Activated CD8-positive, alpha-beta memory T cell treated with anti-CD3 and anti-CD28 coated beads, Interleukin-2, amount 50 U/mL, for 24 hours (primary cell): ENCODE measurements around the gene HBD.
"Not testable (repeated sequence)": the region's sequence is repeated elsewhere in the genome, so short reads cannot be mapped to it uniquely, and the experiment has no call there.

Experiments used
- DNase-seq: peaks from one replicate; pipeline ENCODE4 v3.0.0-alpha.2; 2020; ENCODE audit errors: extremely low read depth

Gene HBD

GRCh38 chr11:5234381-5234834 lies at the start of gene HBD:
HBD (minus strand) TSS chr11:5234483; CDS start chr11:5234433, 50 bp downstream.
- no peak for DNase-seq

- DNase-seq: no peak
Measured at GRCh38 chr11:5283882-5284281, 49.6 kb upstream of the HBD start.

- no peak for DNase-seq
Measured at GRCh38 chr11:5283086-5283485, 48.8 kb upstream of the HBD start.

GRCh38 chr11:5282628-5283027 lies 48.3 kb upstream of the HBD start:
- no peak for DNase-seq

GRCh38 chr11:5281596-5281995 lies 47.3 kb upstream of the HBD start:
- DNase-seq: no peak

GRCh38 chr11:5280582-5281102 lies 46.4 kb upstream of the HBD start:
- no peak for DNase-seq

- DNase-seq: no peak
Measured at GRCh38 chr11:5279471-5280090, 45.3 kb upstream of the HBD start.

- no peak for DNase-seq
Measured at GRCh38 chr11:5277807-5278382, 43.6 kb upstream of the HBD start.

GRCh38 chr11:5276697-5277096 lies 42.4 kb upstream of the HBD start:
- no peak for DNase-seq

GRCh38 chr11:5275369-5276110 lies 41.3 kb upstream of the HBD start:
- no peak for DNase-seq

GRCh38 chr11:5274395-5274794 lies 40.1 kb upstream of the HBD start:
- DNase-seq: no peak

- no peak for DNase-seq
Measured at GRCh38 chr11:5272395-5273017, 38.2 kb upstream of the HBD start.

- no peak for DNase-seq
Measured at GRCh38 chr11:5269715-5270147, 35.4 kb upstream of the HBD start, which contains the start of gene HBE1. HBE1 (minus strand) TSS chr11:5269945; CDS start chr11:5269890, 55 bp downstream.

- DNase-seq: no peak
Measured at GRCh38 chr11:5267033-5267563, 32.8 kb upstream of the HBD start.

GRCh38 chr11:5266609-5267008 lies 32.3 kb upstream of the HBD start:
- DNase-seq: no peak

GRCh38 chr11:5265832-5266231 lies 31.5 kb upstream of the HBD start:
- no peak for DNase-seq

- no peak for DNase-seq
Measured at GRCh38 chr11:5258543-5259262, 24.4 kb upstream of the HBD start.

- DNase-seq: no peak
Measured at GRCh38 chr11:5257296-5257695, 23.0 kb upstream of the HBD start.

- not testable (repeated sequence) for DNase-seq
Measured at GRCh38 chr11:5254646-5255413, 20.5 kb upstream of the HBD start, which contains the start of gene HBG2. HBG2 (minus strand) TSS chr11:5254781; CDS start chr11:5254728, 53 bp downstream.

GRCh38 chr11:5254023-5254422 lies 19.7 kb upstream of the HBD start:
- not testable (repeated sequence) for DNase-seq
